Suppressor macrophage (primary cell): ENCODE measurements around the gene GJB6.

Source experiments
- DNase-seq, 4 experiments: peaks; one replicate each; pipeline ENCODE4 v3.0.0-alpha.2; 2020 to 2022

GJB6 gene

GRCh38 chr13:20227288-20227687, 4.8 kb downstream of the GJB6 start:
- no peak for DNase-seq

DNA sequence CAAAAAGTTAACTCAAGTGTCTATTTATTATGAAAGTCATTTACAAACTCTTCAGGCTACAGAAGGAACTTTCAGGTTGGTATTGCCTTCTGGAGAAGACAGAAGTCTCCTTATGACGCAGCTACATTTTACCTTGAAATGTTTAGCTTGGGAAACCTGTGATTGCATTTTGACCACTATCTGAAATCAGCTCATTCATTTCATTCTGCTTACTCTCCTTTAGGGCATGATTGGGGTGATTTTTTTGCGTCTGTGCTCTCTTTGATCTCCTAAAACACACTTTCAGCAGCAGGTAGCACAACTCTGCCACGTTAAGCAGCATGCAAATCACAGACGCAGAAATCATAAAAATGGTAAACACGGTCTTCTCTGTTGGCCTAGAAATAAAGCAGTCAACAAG, 9.6 kb downstream of the GJB6 start:
- no peak for DNase-seq

DNA sequence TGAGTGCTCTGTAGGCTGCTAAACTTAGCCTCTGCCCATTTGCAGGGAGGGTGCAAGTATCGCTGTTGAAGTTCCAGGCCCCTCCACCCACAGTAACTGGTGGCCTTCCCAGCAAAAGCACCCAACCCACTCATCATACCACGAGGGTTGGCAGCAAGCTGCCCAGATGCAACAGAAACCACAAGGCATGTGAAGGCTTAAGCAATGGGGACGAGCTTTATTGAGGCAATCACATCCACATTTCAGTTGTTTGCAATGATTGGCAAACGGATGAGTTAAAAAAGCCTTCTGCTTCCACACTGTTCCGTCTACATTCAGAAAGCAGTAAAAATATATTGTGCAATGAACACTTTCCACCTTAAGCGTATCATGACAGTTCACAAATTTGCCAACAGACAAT, 10.3 kb downstream of the GJB6 start:
- peak; percentile 90 to 97 (median 94) for DNase-seq

GRCh38 chr13:20219577-20219976, 12.5 kb downstream of the GJB6 start:
- DNase-seq = peak in 3 of 4 experiments; percentile 31 to 50 (median 38)

GRCh38 chr13:20217168-20217567, 15.0 kb downstream of the GJB6 start:
- no peak for DNase-seq

DNA sequence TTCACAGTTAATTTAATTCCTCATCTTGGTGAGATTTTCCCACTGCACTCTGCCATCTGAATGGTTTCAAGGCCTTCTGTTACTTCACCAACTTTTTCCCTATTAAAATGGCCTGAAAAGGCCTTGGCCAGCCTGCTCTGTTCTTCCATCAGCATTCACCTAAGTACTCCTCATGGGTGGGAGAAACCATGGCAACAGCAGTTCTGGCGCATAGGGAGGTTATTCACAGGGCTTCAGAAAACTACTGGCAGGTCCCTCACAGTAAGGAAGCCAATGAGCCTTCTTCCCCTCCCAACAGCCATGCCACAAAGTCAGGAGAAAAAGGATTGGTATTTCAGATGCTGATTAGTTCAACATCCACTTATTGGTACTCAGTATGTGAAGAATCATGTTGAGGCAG, 22.2 kb downstream of the GJB6 start:
- no peak for DNase-seq

DNA sequence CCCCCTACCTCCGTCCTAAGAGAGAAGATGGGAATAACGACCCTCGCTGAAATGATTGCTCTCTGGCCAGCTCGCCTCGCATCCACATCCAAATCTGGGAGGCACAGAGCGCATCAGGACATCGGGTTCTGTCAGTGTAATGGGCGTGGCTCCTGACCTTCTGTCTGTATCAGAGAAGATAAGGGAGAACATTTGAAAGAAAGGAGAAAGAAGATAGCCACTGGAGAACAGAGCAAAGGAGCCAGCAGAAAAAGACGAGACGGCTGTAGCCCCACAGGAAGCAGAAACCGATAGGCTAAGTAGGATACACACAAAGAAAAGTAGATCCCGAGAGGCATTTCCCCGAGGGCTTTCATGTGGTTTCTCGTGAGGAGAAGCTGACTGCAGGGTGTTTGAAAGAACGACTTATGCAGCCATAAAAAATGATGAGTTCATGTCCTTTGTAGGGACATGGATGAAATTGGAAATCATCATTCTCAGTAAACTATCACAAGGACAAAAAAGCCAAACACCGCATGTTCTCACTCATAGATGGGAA, 25.4 kb downstream of the GJB6 start:
- no peak for DNase-seq

DNA sequence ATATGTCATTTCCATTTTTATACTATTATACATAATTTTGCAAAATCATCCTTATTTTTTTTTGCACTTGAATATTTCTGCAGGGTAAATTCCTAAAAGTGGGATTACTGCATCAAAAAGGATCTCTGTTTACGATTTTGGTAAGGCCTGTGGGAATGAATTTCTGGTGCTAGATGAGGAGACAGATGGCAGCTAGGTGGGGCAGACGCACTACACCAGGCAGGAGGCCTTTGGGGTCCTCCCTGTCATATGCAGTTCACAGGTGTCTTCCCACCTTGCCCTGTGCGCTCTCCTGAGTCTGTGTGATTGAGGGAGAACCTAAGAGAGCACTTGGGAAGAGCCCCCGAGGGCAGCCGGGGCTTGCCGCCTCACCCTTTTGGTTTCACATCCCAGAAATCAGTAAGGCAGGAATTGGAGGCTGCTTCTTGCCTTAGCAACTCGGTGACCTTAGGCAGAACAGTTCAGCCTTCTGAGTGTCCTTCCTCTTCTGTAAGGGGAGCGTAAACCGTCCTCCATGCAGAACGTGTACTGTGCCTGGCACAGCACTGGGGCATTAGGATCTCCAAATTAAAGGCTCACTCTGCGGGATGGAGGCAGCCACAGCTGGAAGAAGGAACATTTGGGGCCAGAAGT, 25.9 kb downstream of the GJB6 start:
- DNase-seq = peak in 3 of 4 experiments; percentile 27 to 48 (median 40)

- DNase-seq = no peak
These were observed 33.3 kb downstream of the GJB6 start for GRCh38 chr13:20198781-20199180.

GRCh38 chr13:20197361-20197834, 34.7 kb downstream of the GJB6 start:
- DNase-seq = peak; percentile 57 to 61 (median 58)

GRCh38 chr13:20195801-20196200, 36.3 kb downstream of the GJB6 start:
- peak in 3 of 4 experiments; percentile 28 to 52 (median 36) for DNase-seq

DNA sequence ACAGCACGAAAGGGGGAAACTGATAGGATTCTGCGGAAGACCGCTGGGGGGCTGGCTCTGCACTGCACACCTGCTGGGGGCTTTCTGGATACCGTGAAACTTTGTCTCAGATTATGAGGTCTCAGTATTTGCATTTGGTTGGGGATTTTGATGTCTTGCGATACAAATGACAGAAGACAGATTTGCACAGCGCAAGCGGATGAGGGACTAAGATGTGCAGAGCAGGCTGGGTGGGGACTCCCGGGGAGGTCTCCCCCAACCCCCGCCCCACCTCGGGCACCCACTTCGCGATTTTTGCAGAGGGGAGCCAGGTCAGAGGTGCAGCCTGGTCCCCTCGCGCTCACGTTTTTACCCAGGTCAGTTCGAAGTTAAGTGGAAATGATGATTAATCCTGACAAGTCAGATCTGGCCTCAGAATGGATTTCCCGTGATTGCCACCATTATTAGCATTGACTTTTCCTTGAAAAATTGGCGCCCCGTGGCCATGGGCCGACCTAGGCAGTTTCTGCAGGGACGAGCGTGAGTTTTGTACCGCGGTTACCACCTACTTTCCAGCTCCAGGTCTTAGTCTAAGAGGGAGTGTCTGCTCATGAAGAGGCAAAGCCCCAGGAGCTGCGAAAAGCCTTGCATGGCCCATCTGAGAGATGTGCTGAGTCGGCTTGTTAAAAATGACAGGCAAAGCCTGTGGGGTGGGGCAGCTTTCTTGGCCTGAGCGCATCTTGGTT, 38.0 kb downstream of the GJB6 start:
- no peak for DNase-seq

GRCh38 chr13:20193162-20193906, 38.8 kb downstream of the GJB6 start:
- no peak for DNase-seq

DNA sequence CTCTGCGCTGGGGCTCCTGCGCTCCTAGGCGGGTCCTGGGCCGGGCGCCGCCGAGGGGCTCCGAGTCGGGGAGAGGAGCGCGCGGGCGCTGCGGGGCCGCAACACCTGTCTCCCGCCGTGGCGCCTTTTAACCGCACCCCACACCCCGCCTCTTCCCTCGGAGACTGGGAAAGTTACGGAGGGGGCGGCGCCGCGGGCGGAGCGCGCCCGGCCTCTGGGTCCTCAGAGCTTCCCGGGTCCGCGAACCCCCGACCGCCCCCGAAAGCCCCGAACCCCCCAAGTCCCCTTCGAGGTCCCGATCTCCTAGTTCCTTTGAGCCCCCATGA, 39.3 kb downstream of the GJB6 start, which contains the start of gene GJB2:
Gene GJB2, minus strand, starts transcription at position 103 of the 326 bp plus-strand sequence. CDS start 3,357 bp downstream, outside the sequence.
- peak in 1 of 4 experiments; percentile 34 for DNase-seq

- peak; percentile 28 to 60 (median 40) for DNase-seq
These were observed 39.8 kb downstream of the GJB6 start for GRCh38 chr13:20192158-20192835.

DNA sequence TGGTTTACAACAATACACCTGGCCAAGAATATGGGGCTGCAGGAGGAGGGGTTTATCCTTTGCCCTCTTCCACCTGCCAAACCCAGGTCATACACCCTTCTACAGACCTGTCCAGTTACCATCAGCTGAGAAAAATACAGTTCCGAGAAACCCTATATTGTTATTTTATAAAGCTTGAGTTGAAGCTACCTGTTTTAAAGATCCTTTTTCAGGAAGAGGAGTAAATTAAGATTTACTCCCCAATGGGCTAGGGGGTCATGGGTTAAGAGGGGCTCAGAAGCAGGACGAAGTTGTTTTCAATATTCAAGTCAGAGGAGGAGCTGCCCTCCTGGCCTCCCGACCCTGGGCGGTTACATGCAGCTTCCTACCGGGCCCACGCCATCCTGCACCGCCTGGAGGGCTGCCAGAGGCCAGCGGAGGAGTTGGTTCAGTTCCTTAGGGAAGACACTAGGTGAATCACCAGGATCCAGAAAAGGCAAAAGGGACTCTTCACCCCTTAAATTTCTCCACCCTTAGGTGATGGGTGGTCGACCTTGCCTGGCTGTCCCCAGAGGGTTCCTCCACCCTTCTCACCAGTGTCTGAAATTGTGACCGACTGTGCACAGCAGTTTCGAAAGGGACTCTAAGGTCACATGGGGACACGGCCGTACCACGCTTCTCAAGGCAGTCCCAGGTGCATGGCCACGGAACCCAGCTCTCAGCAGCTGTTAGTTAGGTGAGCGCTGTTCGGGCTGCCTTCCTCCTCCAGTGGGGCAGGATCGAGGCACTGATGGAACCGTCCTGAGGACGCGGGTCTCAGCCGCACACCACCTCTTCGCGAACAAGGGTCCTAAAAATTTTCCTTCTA, 40.6 kb downstream of the GJB6 start:
- peak in 3 of 4 experiments; percentile 44 to 73 (median 59) for DNase-seq

DNA sequence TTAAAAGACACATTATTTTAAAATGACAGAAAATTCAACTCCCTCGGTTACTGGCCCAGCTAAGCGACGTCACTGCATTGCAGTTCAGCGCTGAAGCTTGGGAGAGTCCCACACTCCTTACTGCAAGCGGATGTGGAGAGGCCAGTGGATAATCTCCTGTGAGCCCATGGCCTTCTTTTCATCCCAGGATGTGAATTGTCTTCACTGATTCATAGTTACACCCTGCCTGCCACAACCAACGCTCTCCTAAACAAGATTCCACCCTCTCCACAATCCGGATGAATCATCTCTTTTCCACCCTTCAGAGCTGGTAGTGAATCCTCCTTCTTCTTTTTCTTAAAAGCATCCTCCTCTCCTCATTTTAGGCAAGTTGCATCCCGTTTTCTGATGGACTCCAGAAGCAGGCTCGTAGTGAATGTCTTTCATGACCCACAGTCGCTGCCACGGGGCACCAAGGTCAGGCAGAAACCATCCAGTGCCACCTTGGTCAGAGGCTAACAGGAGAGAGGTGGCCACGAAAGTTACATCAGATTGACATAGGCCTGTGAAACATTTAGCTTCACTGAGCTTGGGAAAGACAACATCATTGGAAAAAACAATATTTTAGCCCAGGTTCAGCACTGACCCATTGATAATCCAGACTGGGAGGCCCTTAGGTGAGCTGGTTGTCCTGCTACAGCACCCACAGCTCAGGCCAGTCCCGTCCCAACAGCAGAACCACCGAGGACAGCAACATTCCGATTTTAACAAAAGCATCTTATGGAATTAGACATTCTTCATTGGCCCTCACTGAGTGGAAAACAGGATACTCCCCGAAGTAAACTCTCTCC, 41.4 kb downstream of the GJB6 start:
- no peak for DNase-seq

DNA sequence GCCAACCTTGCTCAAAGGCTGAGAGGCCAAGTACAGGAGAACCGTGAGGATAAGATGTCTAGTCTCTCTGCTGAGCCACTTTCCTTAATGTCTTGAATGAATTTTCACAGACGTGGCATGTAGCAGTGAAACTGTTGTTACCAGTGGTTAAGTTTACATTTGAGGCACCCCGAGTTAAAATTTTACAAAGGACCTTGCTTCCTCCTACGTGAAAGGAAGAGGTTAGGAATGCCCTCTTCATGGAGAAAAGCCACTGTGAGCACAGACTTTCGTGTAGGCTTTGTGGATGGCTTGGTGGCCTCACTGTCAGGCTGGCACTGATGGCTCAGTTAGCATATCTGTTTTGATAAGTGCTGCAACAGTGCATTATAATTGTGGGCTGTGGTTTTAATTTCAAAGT, 42.0 kb downstream of the GJB6 start:
- DNase-seq = no peak

DNA sequence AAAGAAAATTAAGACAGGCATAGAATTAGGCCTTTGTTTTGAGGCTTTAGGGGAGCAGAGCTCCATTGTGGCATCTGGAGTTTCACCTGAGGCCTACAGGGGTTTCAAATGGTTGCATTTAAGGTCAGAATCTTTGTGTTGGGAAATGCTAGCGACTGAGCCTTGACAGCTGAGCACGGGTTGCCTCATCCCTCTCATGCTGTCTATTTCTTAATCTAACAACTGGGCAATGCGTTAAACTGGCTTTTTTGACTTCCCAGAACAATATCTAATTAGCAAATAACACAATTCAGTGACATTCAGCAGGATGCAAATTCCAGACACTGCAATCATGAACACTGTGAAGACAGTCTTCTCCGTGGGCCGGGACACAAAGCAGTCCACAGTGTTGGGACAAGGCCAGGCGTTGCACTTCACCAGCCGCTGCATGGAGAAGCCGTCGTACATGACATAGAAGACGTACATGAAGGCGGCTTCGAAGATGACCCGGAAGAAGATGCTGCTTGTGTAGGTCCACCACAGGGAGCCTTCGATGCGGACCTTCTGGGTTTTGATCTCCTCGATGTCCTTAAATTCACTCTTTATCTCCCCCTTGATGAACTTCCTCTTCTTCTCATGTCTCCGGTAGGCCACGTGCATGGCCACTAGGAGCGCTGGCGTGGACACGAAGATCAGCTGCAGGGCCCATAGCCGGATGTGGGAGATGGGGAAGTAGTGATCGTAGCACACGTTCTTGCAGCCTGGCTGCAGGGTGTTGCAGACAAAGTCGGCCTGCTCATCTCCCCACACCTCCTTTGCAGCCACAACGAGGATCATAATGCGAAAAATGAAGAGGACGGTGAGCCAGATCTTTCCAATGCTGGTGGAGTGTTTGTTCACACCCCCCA, 43.2 kb downstream of the GJB6 start:
- peak; percentile 63 to 83 (median 78) for DNase-seq

DNA sequence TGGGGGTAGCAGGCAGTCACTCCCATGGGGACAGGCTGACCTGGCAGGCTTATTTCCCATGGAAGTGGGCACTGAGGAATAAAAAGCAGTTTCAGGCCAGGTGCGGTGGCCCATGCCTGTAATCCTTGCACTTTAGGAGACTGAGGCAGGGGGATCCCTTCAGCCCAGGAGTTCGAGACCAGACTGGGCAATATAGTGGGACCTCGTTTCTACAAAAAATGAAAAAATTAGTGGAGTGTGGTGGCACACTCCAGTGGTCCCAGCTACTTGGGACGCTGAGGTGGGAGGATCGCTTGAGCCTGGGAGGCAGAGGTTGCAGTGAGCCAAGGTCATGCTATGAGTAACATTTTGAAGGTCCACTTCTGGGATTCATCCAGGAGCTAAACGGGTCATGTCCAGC, 45.3 kb downstream of the GJB6 start:
- no peak for DNase-seq
